H1 (cell line): ENCODE measurements around the gene CCDC8. TPM values are rescaled to one million over a fixed set of nuclear protein-coding genes. Genes with fewer than 3 reads are reported as not detected.

ENCODE experiments used
- NRF1 ChIP-seq: IDR thresholded peaks from 2 replicates; pipeline ENCODE4 v1.6.1; 2011; ENCODE audit warnings: mild to moderate bottlenecking, low read depth, low read length, improper control_type of control experiment
- polyA plus RNA-seq, 7 experiments: library from polyadenylated mRNA; depleted of rRNA in 3 of 7; stranded (reverse) in 5 of 7; unstranded in 2 of 7; fragments of >200 nt in 5 of 7; fragments of 200-250 nt in 2 of 7; gene quantifications; 1 replicate in 5 of 7; 2 replicates in 1 of 7; 4 replicates in 1 of 7; pipeline versions ENCODE4 v1.2.1 to v1.2.3, GENCODE V29; 2011 to 2013; ENCODE audit warnings: missing spikeins in 2 of 7, mixed read lengths in 2 of 7
- total RNA-seq: library from RNA; stranded (reverse); fragmentation: NEBNext Ultra II Directional; extraction: Animal tissue kit (Norgen Biotek cat#: 25700); gene quantifications from 2 replicates; pipeline ENCODE4 v1.2.1, GENCODE V29; 2021

The CCDC8 gene
- total and polyA plus RNA-seq, 2 of the 8 experiments (the other 6 are each of a cell fraction or from before 2014, with no cell fraction given), result 4.9 to 13.6 TPM

GRCh38 chr19:46426506-46427162, 13.3 kb upstream of the CCDC8 start (continued):
- TF ChIP-seq NRF1, result peak; percentile 72
